ENCODE results near the gene IGSF9.

The IGSF9 gene, protein sequence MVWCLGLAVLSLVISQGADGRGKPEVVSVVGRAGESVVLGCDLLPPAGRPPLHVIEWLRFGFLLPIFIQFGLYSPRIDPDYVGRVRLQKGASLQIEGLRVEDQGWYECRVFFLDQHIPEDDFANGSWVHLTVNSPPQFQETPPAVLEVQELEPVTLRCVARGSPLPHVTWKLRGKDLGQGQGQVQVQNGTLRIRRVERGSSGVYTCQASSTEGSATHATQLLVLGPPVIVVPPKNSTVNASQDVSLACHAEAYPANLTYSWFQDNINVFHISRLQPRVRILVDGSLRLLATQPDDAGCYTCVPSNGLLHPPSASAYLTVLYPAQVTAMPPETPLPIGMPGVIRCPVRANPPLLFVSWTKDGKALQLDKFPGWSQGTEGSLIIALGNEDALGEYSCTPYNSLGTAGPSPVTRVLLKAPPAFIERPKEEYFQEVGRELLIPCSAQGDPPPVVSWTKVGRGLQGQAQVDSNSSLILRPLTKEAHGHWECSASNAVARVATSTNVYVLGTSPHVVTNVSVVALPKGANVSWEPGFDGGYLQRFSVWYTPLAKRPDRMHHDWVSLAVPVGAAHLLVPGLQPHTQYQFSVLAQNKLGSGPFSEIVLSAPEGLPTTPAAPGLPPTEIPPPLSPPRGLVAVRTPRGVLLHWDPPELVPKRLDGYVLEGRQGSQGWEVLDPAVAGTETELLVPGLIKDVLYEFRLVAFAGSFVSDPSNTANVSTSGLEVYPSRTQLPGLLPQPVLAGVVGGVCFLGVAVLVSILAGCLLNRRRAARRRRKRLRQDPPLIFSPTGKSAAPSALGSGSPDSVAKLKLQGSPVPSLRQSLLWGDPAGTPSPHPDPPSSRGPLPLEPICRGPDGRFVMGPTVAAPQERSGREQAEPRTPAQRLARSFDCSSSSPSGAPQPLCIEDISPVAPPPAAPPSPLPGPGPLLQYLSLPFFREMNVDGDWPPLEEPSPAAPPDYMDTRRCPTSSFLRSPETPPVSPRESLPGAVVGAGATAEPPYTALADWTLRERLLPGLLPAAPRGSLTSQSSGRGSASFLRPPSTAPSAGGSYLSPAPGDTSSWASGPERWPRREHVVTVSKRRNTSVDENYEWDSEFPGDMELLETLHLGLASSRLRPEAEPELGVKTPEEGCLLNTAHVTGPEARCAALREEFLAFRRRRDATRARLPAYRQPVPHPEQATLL

DNA sequence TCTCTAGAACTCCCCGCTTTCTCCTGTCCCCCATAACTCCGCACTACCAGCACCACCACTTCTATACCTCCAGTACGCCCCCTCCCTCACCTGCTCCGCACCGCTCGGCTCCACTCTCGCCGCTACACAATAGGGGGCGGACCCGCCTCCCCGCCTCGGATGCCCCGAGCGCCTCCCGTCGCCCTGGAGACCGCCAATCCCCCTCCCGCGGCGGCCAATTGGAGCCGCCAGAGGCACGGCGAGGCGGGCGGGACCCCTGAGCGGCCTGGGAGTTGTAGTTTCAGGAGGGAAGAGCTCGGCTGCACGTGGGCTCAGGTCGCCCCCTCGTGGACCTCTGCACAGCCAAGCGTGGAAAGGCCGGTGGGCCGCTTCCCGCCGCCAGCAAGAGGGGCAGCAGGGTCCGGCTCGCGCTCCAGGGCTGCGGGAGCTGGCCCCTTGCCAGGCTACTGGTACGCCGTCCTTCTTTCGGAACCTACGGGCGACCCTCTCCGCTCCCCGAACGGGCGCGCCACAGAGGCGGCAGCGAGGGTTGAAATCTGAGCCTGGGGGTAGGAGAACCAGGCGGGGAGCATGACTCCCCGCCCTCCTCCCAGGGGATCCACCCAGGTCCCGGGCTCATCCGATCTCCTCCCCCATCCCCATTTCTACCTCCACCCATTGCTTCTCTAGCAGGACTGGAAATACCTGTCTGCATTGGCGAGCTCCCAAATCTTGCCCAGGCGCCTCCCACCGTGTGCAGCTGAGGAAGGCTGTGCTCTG, at the start of gene IGSF9:
TSS of gene IGSF9 (minus strand) at position 131 of the 759 bp plus-strand sequence. CDS start 2,159 bp downstream, outside the sequence.
- peak within 1 kb of the TSS; percentile 16 for H3K27ac Mint-ChIP-seq
- no peaks in the 10 kb centered on the region for H3K36me3 Mint-ChIP-seq
- no peaks in the 10 kb centered on the region for H3K9me3 Mint-ChIP-seq
- peak within 1 kb of the TSS; percentile 66 for H3K4me3 Mint-ChIP-seq
- ATAC-seq, result peak; percentile 83
- DNase-seq (ENCODE audit: low spot score in 2 of 2), result peak in 1 of 2 donors; percentile 19
- H3K4me1 Mint-ChIP-seq, result peaks cover 16% of the 10 kb centered on the region

DNA sequence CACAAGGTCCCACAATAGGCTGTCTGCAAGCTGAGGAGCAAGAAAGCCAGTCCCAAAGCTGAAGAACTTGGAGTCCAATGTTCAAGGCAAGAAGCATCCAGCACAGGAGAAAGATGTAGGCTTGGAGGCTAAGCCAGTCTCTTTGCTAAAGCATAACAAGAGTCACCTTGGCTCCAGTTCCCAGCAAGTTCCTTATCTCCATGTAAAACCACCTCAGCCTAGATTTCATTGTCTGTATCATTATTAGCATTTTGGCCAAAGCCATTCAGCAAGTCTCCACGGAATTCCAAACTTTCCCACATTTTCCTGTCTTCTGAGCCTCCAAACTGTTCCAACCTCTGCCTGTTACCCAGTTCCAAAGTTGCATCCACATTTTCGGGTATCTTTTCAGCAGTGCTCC, 49.5 kb upstream of the IGSF9 start:
- Mint-ChIP-seq H3K4me1 (no peaks in the 10 kb centered on the region), H3K4me3 (no peak overlapping the region), H3K27ac (no peak overlapping the region), H3K9me3 (no peaks in the 10 kb centered on the region), H3K36me3 (no peaks in the 10 kb centered on the region)
- no peak for DNase-seq (ENCODE audit: low spot score in 2 of 2)
- no peak for ATAC-seq

DNA sequence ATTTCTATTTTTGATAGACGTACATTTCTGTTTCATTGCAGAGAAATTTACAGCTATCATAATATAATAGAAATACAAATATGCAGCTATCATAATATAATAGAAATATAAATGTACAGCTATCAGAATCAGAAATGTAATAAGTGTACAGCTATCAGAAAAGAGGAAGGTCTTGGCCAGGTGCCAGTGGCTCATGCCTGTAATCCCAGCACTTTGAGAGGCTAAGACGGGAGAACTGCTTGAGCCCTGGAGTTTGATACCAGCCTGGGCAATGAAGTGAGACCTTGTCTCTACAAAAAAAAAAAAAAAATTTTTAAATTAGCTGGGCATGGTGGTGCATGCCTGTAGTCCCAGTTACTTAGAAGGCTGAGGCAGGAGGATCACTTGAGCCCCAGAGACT, 48.5 kb upstream of the IGSF9 start:
- no peaks in the 10 kb centered on the region for H3K36me3 Mint-ChIP-seq
- no peaks in the 10 kb centered on the region for H3K9me3 Mint-ChIP-seq
- no peak overlapping the region for H3K27ac Mint-ChIP-seq
- DNase-seq (ENCODE audit: low spot score in 2 of 2), result no peak
- H3K4me3 Mint-ChIP-seq, result no peak overlapping the region
- no peaks in the 10 kb centered on the region for H3K4me1 Mint-ChIP-seq
- no peak for ATAC-seq

DNA sequence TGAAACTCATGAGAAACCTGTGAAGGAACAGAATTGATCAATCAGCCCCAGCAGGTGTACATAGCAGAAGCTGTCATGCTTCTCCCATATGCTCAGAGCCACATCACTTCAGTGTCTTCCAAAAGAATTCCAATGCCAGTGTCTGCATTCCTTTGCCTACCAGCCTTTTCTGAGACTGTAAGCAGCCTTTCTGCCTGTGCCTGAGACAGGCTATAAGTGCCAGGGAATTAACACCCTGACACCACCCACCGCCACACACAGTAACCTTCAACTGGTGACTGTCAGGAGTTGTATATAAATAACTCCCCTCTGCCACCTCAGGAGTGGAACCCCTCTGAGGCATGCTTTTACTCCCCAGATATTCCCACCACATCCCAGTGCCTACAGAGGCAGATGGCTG, 46.7 kb upstream of the IGSF9 start:
- H3K36me3 Mint-ChIP-seq, result no peaks in the 10 kb centered on the region
- ATAC-seq (no peak), DNase-seq (ENCODE audit: low spot score in 2 of 2) (no peak)
- H3K4me3 Mint-ChIP-seq, result no peak overlapping the region
- no peaks in the 10 kb centered on the region for H3K9me3 Mint-ChIP-seq
- no peak overlapping the region for H3K27ac Mint-ChIP-seq
- H3K4me1 Mint-ChIP-seq, result no peaks in the 10 kb centered on the region

DNA sequence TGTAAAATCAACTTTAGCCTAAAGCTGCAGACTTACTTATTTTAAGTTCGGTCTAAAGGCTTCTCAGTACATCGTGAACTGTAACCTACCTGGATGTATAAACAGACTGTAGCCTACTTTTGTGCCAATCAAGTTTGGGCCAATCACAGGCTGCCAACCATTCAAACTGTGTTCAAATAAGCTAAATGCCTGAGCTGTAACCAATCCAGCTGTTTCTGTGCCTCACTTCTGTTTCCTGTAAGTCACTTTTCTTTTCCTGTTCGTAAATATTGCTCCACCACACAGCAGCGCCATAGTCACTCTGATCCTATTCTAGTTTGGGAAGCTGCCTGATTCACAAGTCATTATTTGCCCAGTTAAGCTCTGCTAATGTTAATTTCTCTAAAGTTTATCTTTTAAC, 46.1 kb upstream of the IGSF9 start:
- DNase-seq (ENCODE audit: low spot score in 2 of 2) (no peak), ATAC-seq (no peak)
- H3K4me3 Mint-ChIP-seq, result no peak overlapping the region
- no peaks in the 10 kb centered on the region for H3K9me3 Mint-ChIP-seq
- no peaks in the 10 kb centered on the region for H3K36me3 Mint-ChIP-seq
- H3K4me1 Mint-ChIP-seq, result no peaks in the 10 kb centered on the region
- no peak overlapping the region for H3K27ac Mint-ChIP-seq

DNA sequence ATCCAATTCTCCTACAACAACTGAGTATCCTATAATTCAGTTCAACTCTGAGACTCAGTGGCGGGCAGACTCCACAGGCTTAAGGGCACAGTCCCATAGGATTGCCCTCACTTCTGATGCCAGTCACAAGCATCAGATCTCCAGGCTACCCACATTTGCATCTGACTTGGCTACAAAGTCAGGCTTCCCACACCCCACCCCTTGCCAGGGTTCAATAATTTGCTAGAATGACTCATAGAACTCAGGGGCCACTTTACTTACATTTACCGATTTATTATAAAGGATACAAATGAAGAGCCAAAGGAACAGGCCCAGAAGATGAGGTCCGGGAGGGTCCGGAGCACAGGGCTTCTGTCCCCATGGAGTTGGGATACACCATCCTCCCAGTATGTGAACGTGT, 44.6 kb upstream of the IGSF9 start:
- Mint-ChIP-seq H3K27ac (no peak overlapping the region), H3K4me3 (no peak overlapping the region), H3K36me3 (no peaks in the 10 kb centered on the region), H3K4me1 (no peaks in the 10 kb centered on the region), H3K9me3 (no peaks in the 10 kb centered on the region)
- no peak for DNase-seq (ENCODE audit: low spot score in 2 of 2)
- ATAC-seq, result no peak

DNA sequence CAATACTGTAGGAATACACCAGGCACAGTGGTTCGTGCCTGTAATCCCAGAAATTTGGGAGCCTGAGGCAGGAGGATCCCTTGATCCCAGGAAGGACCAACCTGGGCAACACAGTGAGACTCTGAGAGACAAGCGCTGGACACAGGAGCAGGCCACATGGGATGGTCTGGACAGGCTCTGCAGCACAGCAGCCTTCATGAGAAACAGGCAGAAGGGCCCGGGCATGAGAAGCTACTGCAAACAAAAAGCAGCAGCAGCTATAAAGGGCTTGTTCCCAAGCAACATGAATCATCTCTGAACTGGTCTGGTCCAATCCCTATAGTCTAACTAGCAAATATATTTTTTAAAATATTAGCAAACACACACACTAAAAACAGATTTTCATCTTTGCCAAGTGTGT, 44.2 kb upstream of the IGSF9 start:
- Mint-ChIP-seq H3K27ac (no peak overlapping the region), H3K4me1 (no peaks in the 10 kb centered on the region), H3K36me3 (no peaks in the 10 kb centered on the region), H3K9me3 (no peaks in the 10 kb centered on the region), H3K4me3 (no peak overlapping the region)
- ATAC-seq (no peak), DNase-seq (ENCODE audit: low spot score in 2 of 2) (no peak)

DNA sequence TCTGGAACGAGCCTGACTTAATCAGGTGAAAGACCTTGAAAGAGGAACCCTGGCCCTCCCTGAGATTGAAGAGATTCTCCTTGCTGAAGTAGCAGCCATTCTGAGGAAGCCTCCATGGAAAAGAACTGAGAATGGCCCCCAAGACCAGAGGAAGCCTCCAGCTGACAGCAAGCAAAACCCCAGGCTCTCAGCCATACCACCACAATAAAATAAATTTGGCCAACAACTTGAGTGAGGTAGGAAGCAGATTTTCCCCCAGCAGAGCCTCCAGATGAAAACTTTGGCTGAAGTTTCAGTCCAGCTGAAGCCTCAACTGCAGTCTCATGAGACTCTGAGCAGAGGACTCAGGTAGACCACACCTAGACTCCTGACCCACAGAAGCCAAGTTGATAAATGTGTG, 42.6 kb upstream of the IGSF9 start:
- H3K4me3 Mint-ChIP-seq, result no peak overlapping the region
- no peak overlapping the region for H3K27ac Mint-ChIP-seq
- DNase-seq (ENCODE audit: low spot score in 2 of 2), result peak in 1 of 2 donors; percentile 35
- H3K9me3 Mint-ChIP-seq, result no peaks in the 10 kb centered on the region
- H3K36me3 Mint-ChIP-seq, result no peaks in the 10 kb centered on the region
- no peak for ATAC-seq
- no peaks in the 10 kb centered on the region for H3K4me1 Mint-ChIP-seq

DNA sequence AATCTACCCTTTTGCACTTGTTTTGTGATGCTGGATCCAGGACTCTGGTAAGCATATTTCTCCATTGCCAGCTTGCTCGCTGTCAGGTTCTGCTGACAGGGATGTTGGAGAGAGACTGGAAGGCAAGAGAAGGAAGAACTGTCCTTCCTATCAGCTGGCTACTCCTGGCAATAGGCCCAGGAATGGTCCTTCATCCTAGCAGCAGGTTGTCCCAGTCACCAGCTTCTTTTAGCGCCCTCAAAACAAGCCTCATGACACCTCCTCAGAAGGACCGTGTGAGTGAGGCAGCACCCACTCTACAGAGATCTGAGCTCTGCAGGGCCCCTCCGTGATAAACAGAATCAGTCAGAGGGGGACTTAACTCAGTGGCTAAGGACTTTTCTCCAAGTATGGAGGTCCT, 41.8 kb upstream of the IGSF9 start:
- no peak overlapping the region for H3K4me3 Mint-ChIP-seq
- ATAC-seq, result no peak
- H3K4me1 Mint-ChIP-seq, result no peaks in the 10 kb centered on the region
- H3K27ac Mint-ChIP-seq, result no peak overlapping the region
- peak in 1 of 2 donors; percentile 20 for DNase-seq (ENCODE audit: low spot score in 2 of 2)
- no peaks in the 10 kb centered on the region for H3K36me3 Mint-ChIP-seq
- no peaks in the 10 kb centered on the region for H3K9me3 Mint-ChIP-seq

DNA sequence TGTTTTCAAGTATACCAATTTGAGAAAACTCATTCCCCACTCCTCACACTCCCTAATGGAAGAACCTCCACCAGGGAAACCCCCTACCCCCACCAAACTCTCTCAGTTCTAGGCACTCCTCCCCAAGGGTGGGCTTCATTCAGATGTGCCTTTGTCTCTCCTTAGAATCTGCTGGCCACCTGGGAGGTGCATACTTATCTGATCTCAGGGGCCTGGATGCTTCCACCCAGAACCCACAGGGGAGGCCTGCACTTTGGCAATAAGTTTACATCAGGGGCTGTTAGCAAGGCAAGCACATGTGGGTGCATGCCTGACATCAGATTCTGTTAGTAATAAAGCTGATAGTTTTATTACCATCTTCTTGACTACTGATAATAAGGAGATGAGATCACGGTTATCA, 41.1 kb upstream of the IGSF9 start:
- ATAC-seq (no peak), DNase-seq (ENCODE audit: low spot score in 2 of 2) (peak in 1 of 2 donors; percentile 38)
- Mint-ChIP-seq H3K27ac (no peak overlapping the region), H3K9me3 (no peaks in the 10 kb centered on the region), H3K4me3 (no peak overlapping the region), H3K36me3 (no peaks in the 10 kb centered on the region), H3K4me1 (no peaks in the 10 kb centered on the region)

DNA sequence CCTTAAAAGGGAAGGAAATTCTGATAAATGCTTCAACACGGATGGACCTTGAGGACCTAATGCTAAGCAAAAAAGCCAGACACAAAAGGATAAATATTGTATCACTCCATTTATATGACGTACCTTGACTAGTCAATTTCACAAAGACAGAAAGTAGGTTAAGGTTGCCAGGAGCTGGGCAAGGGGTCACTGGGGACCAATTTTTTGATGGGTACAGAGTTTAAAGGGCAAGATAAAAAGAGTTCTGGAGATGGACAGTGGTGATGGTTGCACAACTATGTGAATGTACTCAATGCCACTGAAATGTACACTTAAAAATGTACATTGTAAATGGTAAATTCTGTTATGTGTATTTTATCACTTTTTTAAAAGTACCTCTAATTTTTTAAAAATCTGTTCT, 40.7 kb upstream of the IGSF9 start:
- Mint-ChIP-seq H3K4me3 (no peak overlapping the region), H3K9me3 (no peaks in the 10 kb centered on the region), H3K27ac (no peak overlapping the region), H3K36me3 (no peaks in the 10 kb centered on the region), H3K4me1 (no peaks in the 10 kb centered on the region)
- ATAC-seq (no peak), DNase-seq (ENCODE audit: low spot score in 2 of 2) (no peak)

DNA sequence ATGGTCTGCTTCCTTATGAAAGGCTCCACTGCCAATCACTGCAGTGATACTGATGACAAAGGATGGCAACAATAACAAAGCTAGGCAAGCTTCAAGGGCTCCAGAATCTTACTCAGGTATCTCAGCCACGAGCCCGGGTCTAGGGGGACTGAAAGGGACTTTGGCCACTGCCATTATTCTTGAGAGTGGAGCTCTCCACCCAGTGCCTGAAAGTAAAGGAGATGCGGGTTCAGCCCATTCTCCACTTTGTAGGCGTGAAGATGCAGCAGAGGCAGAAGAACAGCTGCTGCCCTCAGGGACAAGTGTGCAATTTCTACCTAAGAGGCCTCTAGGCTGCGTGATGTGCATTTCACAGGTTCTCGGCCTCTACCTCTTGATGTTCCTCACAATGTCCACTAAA, 40.1 kb upstream of the IGSF9 start:
- no peaks in the 10 kb centered on the region for H3K4me1 Mint-ChIP-seq
- H3K9me3 Mint-ChIP-seq, result no peaks in the 10 kb centered on the region
- no peak for ATAC-seq
- no peak for DNase-seq (ENCODE audit: low spot score in 2 of 2)
- H3K36me3 Mint-ChIP-seq, result no peaks in the 10 kb centered on the region
- H3K4me3 Mint-ChIP-seq, result no peak overlapping the region
- no peak overlapping the region for H3K27ac Mint-ChIP-seq

DNA sequence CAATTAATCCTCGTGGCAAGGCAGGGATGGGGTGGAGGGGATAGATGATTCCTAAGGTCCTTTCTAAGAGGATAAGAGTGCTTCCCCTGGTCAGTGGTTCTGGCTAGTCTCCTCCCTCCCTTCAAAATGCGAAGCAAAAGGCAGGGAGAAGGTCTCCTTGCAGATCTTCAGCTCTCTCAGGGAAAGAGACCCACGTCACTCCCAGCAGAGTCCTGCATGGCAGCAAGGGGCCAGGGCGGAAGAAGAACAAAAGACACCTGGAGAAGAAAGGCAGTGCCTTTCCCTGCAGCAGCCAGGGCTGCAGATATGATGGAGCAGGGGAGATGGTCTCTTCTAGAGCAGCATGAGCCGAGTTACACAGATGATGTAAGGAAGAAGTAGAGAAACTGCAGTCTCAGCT, 38.3 kb upstream of the IGSF9 start:
- Mint-ChIP-seq H3K4me3 (no peak overlapping the region), H3K27ac (no peak overlapping the region), H3K9me3 (no peaks in the 10 kb centered on the region), H3K4me1 (no peaks in the 10 kb centered on the region), H3K36me3 (no peaks in the 10 kb centered on the region)
- no peak for DNase-seq (ENCODE audit: low spot score in 2 of 2)
- no peak for ATAC-seq

DNA sequence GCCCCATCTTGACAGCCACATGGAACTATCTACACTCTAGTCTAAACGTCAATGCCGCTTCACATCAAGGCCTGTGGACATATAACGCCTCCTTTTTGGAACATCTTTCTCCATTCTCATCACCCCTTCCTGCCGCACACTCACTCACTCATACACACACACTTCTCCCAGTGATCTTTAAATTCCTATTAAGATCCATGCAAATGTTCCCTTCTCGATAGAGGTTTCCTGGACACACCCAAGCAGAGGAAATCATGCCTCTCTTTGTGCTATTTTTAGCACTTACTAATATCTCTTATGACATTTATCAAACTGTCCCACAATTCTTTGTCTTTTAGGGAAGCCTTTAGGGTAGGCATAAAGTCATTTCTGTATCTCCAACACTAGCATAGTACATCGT, 36.9 kb upstream of the IGSF9 start:
- Mint-ChIP-seq H3K27ac (no peak overlapping the region), H3K9me3 (no peaks in the 10 kb centered on the region)

More for the DNA sequence above, 36.9 kb upstream of the IGSF9 start:
- Mint-ChIP-seq H3K4me1 (no peaks in the 10 kb centered on the region), H3K36me3 (no peaks in the 10 kb centered on the region), H3K4me3 (no peak overlapping the region)
- ATAC-seq (no peak), DNase-seq (ENCODE audit: low spot score in 2 of 2) (no peak)

Data from stimulated activated effector memory CD8-positive, alpha-beta T cell treated with anti-CD3 and anti-CD28 coated beads, Interleukin-12 subunit alpha, Interleukin-12 subunit beta, amount 100 ng/mL, for 72 hours (primary cell).